ENCODE results near the gene ATG7.

DNA sequence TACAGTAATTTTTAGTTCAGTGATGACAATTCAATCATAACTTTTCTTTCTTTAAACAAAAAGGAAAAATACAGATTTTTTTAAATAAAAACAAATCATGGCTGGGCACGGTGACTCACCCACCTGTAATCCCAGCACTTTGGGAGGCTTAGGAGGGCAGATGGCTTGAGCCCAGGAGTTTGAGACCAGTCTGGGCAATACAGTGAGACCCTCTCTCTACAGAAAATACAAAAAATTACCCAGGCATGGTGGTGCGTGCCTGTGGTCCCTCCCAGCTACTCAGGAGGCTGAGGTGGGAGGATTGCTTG lies 25.6 kb upstream of the ATG7 start:
- TF ChIP-seq POLR2A (IDR thresholded peaks at IDR 0.05; ENCODE audit: low read depth, low read length) (no peak), TAF1 (IDR thresholded peaks at IDR 0.05; ENCODE audit: borderline replicate concordance, low read depth, low read length) (no peak), POLR2AphosphoS5 (IDR thresholded peaks at IDR 0.05; ENCODE audit: low read depth, low read length) (no peak)

All from GM12892 (cell line).